ENCODE data around the gene TMEM35B.
"Not testable (repeated sequence)": the region's sequence is repeated elsewhere in the genome, so short reads cannot be mapped to it uniquely, and the experiment has no call there.

TMEM35B gene

DNA sequence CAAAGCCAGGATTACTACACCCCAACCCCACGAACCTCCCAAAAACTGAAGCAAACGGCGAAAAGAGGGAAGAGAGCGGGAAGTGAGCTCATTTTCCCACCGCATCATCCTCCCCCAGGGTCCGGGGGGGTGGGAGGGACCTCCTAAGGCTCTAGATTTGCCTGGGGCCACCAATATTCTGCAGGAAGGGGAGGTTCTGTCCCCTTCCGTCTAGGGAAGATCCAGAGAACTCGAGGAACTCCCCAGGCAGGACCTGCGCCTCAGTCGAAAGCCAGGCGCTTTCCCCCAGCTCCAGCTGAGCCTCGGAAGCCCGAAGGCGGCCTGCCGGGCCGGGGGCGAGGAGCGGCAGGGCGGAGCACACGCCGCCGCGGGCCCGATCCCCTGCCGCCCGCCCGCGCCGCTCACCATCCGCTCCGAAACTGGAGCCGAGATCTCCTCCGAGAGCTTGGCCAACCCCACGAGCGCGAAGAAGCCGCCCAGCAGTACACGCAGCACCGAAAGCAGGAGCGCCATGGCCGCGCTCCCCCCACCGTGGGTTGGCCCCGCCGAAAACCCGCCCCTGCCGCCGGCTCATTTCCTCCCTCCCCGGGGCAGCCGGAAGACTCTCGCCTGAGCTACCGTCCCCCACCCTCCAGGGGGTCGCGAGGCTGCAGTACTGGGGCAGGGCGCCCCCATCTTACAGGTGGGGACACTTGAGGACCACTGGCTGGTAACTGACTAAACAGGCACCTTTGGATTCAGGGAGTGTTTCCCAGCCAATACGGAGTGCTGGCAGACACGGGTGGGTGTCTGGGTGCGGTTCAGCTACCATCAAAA lies at the start of gene TMEM35B:
Gene TMEM35B (minus strand): TSS at position 555 of the 816 bp plus-strand sequence. CDS start 42 bp downstream, at position 513.
- no peak for DNase-seq (ENCODE audit: low read depth in 2 of 2)

DNA sequence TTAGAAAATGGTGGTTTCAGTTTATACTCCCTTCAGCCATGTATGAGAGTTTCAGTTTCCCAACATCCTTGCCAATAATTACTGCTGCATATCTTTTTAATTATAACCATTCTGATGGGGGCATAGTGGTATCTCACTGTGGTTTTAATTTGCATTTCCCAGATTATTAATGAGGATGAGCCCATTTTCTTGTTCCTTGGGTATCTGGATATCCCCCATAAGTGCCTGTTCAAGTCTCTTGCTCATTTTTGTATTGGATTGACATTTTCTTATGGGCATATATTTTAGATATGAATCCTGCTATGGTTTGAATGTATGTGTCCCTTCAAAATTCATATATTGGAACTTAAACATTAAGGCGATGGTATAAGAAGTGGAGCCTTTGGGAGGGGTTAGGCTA lies 48.2 kb upstream of the TMEM35B start:
- DNase-seq (ENCODE audit: low read depth in 2 of 2): no peak

DNA sequence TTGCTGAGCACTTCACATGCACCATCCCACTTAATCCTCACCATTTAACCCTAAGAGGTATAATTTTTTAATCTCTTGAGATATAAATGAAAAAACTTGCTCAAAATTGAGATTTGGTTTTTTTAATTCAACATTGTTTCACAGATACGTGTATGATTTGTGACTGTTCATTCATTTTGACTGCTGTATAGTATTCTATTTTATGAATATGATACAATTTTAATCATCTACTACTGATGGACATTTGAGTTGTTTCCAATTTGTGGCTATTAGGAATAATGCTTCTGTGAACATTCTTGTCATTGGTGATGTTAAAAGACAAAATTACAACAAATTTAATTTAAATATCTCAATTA lies 47.2 kb upstream of the TMEM35B start:
- DNase-seq (ENCODE audit: low read depth in 2 of 2): no peak

DNA sequence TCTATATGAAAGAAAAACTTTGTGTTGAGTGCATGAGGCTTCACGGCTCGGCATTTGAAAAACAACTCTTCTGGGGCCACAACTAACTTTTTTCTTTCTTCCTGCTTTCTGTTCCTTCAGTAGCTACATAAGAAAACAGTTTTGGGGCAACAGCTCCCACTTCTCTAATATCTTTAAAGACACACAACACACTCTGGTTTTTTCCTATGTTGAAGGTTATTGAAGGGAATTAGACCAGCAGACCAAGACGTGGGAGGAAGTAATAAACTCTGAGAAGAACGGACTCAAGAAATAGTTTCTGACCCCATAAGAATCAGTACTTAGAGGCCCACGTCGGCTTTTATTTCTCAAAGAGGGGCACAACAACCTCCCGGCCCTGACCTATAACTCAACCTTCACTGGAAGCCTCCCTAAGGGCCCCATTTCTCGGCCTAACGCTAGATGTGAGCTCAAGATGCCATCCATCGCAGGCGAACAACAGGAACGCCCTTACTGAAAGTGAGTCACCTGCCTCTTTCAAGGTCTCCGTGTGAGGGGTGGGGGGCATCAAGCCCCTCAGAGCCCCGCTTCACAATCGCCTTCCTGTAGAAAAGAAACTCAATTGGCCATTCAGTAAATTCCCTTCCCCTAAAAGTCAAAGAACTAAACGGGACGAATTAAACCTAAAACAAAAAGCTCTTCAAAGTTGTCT lies 45.8 kb upstream of the TMEM35B start:
- DNase-seq (ENCODE audit: low read depth in 2 of 2): no peak

DNA sequence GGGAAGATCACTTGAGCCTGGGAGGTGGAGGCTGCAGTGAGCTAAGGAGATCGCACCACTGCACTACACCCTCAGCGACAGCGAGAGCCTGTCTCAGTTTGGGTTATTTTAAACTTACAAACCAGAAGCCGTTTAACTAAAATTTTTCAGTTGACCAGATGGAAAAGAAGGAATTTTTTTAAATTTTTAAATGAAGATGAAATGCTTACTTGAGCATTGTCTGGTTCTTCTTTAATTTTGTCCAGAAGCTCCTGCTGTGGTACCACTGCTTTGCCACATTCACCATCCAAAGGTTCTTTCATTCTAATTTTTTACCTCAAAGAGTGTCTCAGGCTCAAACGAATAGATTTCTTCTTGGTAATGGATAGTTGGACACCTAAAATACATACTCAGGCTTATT lies 45.2 kb upstream of the TMEM35B start:
- DNase-seq (ENCODE audit: low read depth in 2 of 2): no peak

GRCh38 chr1:35029761-35030160 lies 44.6 kb upstream of the TMEM35B start:
- no peak for DNase-seq (ENCODE audit: low read depth in 2 of 2)

DNA sequence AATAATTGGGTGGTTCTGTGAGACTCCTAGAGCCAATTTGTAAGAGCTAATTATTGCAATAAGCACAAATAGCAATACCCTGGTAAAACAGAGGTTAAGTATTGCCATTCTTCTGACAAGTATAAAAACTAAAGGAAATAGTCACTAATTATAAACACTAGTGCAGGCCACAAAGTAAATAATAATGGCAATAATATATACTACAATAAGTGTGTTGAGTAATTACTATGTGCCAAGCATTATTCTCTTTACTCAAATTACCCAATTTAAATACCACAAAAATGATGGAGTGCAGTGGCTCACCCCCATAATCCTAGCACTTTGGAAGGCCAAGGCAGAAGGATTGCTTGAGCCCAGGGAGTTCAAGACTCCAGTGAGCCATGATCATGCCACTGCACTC lies 31.3 kb upstream of the TMEM35B start:
- DNase-seq (ENCODE audit: low read depth in 2 of 2): no peak

GRCh38 chr1:35014486-35014885 lies 29.3 kb upstream of the TMEM35B start:
- no peak for DNase-seq (ENCODE audit: low read depth in 2 of 2)

DNA sequence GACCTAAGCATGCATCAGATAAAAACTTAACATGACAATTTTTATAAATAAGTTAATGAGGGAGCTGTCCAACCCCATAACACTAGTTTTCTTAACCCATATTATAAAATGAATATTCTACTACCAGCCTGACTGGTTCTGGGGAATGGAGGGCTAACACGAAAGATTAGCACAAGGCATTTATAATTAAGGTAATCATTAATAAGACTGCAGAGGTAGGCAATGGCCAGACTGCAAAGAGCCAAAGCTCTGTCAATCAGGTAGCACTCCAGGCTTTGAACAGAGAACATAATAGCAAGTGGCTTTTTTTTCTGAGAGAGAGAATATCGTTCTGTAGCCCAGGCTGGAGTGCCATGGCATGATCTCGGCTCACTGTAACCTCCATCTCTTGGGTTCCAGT lies 20.6 kb upstream of the TMEM35B start:
- no peak for DNase-seq (ENCODE audit: low read depth in 2 of 2)

DNA sequence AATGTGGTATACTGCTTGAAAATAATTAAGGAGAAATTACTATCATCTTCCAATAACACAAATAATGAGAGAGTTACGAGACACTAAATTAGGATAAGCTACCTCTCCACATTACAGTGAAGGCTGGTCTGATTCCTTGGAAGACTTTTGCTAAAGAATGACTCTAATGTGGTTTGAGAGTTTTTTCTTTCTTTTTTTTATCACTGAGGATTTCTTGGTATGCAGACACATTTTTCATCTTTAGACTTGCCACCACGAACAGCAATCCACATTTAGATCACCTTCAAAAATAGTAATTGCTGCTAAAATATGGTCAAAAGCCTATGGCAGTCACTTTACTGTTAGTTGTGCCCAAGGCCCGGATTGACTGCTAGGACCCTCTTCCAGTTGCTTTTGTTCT lies 16.6 kb upstream of the TMEM35B start:
- DNase-seq (ENCODE audit: low read depth in 2 of 2): no peak

GRCh38 chr1:34994878-34995277 lies 9.7 kb upstream of the TMEM35B start:
- no peak for DNase-seq (ENCODE audit: low read depth in 2 of 2)

- no peak for DNase-seq (ENCODE audit: low read depth in 2 of 2)
Observed at GRCh38 chr1:34988581-34988980, 3.4 kb upstream of the TMEM35B start.

- no peak for DNase-seq (ENCODE audit: low read depth in 2 of 2)
Observed at GRCh38 chr1:34988147-34988546, 3.0 kb upstream of the TMEM35B start.

DNA sequence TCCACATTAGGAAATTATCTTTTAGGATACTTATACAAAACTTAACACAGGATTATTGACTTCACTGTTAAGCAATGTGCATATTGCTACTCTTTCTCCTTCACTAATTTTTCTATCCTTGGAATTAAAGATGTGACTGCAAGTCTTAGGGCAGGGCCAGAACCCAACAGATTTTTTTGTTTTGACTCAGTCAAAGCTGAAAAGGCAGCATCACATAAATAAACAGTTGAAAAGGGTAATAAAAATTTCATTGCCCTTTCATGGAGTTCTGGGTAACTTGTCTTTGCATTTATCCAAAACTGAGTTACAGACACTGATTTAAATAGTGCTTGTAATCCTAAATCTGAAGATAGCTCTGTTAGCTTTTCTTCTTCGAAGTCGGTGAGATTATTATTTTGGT lies 1.9 kb upstream of the TMEM35B start:
- DNase-seq (ENCODE audit: low read depth in 2 of 2): no peak

DNA sequence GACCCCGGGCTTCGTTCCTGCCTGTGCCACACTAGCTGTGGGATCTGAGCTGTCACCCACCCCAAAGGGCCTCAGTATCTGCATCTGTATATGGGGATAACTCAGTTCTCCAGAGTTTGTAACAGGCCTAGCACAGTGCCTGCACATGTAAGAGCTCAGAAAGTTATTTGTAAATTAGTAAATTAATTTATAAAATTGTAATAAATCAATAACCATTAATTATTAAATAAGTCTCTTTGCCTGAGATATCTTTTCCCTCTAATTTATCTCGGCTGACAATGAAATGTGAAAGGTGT lies 410 bp upstream of the TMEM35B start:
- not testable (repeated sequence) for DNase-seq (ENCODE audit: low read depth in 2 of 2)

- no peak for DNase-seq (ENCODE audit: low read depth in 2 of 2)
Observed at GRCh38 chr1:34984435-34984792, 733 bp downstream of the TMEM35B start.

GRCh38 chr1:34983700-34984355 lies 1.3 kb downstream of the TMEM35B start:
- DNase-seq (ENCODE audit: low read depth in 2 of 2): no peak

GRCh38 chr1:34982820-34983376 lies 2.2 kb downstream of the TMEM35B start:
- no peak for DNase-seq (ENCODE audit: low read depth in 2 of 2)

- DNase-seq (ENCODE audit: low read depth in 2 of 2): no peak
Observed at GRCh38 chr1:34980715-34981114, 4.4 kb downstream of the TMEM35B start.

GRCh38 chr1:34978921-34979320 lies 6.2 kb downstream of the TMEM35B start:
- no peak for DNase-seq (ENCODE audit: low read depth in 2 of 2)

- no peak for DNase-seq (ENCODE audit: low read depth in 2 of 2)
Observed at GRCh38 chr1:34977858-34978257, 7.3 kb downstream of the TMEM35B start.

GRCh38 chr1:34977210-34977471 lies 8.0 kb downstream of the TMEM35B start:
- DNase-seq (ENCODE audit: low read depth in 2 of 2): no peak
